GM13977 (cell line): ENCODE measurements around the gene POTEC.
"Not testable (repeated sequence)": the region's sequence is repeated elsewhere in the genome, so short reads cannot be mapped to it uniquely, and the experiment has no call there.

Experiments used
- DNase-seq: peaks from one replicate; pipeline ENCODE4 v3.0.0; 2012; ENCODE audit warnings: low spot score
- in situ Hi-C: fragments of 300-500 bp; cut with MboI; formaldehyde crosslinking; loops from one replicate; pipeline ENCODE4 v1.12.0; 2022; ENCODE audit warnings: low sequenced_read_pairs, low pct_unique_long_range_greater_than_20kb, mixed read lengths, inconsistent platforms; ENCODE audit not compliant: unreplicated experiment

POTEC gene

GRCh38 chr18:14470446-14470845 lies 73.0 kb downstream of the POTEC start:
- DNase-seq: not testable (repeated sequence)

GRCh38 chr18:14470046-14470445 lies 73.4 kb downstream of the POTEC start:
- in situ Hi-C loops, DNase-seq: not testable (repeated sequence)

More at GRCh38 chr18:14470446-14470845, 73.0 kb downstream of the POTEC start:
- in situ Hi-C loops: not testable (repeated sequence)

GRCh38 chr18:14465989-14466388 lies 77.4 kb downstream of the POTEC start:
- in situ Hi-C loops, DNase-seq: not testable (repeated sequence)
